NCI-H128 (cell line): ENCODE measurements around the gene NOXA1.
A peak's percentile ranks its signal among the peaks of the same experiment; 100 is the strongest.
"Not testable (repeated sequence)": the region's sequence is repeated elsewhere in the genome, so short reads cannot be mapped to it uniquely, and the experiment has no call there.

Experiments
- DNase-seq: peaks from one replicate; lab custom pipeline; 2025; ENCODE audit not compliant: unreplicated experiment; lab: John Stamatoyannopoulos, UW

Gene NOXA1

DNA sequence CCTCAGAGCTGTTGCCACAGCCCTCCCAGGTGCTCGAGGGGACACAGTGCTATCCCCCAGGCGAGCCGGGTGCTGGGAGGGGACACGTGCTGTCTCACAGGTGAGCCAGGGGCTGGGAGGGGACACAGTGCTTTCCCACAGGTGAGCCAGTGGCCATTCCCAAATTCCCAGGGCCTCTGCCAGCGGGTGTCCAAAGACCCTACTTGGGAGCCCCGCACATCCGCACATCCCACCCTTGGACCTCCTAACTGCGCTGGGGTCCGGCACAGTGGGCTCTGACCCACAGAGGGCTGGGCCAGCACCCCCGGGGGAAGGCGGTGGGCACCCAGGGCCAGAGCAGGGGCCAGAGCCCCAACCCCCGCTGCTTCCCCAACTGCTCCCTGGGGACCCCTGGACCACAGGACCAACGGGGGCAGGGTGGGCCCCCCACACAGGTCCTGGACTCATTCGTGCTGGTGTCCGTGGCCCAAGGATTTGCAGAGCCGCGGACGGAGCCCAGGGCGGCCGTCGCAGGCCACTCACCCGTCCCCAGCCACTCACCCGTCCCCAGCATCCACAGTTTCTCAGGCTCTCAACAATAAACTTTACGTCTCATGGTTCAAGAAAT lies 18.1 kb upstream of the NOXA1 start:
- DNase-seq, result no peak

DNA sequence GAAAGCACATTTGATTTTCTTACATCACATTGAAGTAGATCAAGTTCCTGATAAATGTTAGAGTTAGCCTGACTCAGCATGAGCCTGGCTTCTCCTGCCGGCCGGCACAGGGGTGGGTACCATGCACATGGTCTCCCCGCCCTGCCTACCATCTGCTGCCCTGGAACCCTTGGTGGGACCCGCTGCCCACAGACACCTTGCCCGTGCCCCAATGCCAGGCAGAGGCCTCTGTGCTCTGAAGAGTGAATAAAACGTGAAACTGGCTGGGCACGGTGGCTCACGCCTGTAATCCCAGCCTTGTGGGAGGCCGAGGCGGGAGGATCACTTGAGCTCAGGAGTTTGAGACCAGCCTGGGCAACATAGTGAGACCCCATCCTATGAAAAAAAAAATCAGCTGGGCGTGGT lies 17.5 kb upstream of the NOXA1 start:
- no peak for DNase-seq

DNA sequence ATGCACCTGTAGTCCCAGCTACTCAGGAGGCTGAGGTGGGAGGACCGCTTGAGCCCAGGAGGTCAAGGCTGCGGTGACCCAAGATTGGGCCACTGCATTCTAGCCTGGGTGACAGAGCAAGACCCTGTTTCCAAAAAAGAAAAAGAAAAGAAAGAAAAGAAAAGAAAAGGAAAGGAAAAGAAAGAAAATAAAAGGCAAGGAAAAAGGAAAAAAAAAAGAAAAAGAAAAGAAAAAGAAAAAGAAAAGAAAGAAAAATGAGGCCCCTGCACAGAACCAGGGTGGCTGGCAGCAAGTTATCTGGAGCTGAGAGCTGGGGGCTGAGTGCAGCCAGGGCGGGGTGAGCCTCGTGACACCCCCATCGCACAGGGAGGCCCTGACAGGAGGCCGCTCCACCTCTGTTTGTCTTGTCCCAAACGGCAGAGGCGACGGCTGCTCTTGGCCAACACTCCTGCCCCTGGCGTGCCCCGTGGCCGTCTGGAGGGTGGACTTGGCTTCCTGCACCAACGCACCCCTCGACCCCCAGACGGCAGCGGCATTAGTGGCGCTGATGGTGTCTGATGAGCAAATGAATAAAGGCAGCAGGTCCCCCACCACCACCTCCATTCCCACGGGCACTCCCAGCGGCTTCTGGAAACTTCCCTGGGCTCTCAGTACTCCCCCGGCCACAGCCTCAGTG lies 17.0 kb upstream of the NOXA1 start:
- no peak for DNase-seq

DNA sequence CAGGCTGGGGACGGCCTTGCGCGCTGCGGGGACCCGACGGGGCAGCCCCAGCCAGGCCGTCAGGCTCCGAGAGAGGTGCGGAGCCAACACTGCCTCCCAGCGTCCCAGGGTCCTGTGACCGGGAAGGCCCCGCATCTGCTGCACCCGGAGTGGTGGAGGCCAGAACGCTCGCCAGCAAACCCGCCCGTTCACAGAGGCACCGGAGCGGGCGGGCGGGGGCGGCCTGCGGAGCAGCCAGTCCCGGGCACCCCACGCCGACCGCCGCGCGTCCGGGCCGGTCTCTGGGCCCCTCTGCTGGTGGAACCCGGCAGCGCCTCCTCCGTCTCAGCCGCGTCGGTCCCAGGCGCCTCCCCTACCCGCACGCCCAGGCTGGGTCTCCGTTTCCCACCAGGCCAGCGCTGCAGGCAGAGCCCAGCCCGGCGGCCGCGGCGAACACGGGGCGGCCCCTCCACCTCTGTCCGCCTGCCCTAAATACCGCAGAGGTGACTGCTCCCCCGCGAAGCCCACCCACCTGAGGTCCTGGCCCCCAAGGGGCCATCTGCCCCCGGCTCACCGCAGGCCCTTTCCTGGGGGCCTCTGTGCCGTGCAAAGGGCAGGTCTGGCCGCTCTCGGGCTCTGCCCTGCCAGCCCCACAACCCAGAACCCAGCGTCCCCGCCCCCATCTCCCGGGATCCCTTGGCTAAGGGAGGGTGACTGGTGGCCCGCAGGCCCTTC lies 16.2 kb upstream of the NOXA1 start:
- DNase-seq, result peak; percentile 14

DNA sequence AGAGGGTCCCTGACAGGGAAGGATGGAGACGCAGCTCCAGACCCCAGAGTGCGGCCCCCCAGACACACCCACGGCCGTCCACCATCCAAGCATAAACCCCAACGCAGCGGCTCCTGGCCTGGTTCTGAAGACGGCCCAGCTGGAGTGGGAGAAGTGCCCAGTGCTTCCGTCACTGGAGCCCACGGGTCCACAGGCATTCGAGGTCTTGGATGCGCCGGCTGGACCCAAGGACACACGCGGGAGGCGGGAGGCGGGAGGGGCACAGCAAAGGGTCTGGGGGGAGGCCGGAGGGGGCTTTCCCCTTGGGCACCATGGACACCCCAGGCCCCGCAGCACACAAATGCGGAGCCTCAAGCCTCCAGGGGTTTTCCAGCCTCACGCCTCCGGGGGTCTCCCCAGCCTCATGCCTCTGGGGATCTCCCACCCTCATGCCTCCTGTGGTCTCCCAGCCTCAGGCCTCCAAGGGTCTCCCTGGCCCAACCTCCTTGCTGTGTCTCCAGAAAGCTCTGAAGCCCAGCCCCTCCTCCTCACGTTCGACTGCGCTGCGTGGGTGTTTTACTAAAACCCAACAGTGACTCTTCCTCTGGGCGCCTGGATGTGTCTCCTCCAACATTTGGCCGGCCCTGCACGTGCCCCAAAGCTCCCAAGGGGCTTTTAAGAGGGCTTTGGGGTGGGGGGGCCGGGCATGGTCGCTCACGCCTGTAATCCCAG lies 15.4 kb upstream of the NOXA1 start:
- DNase-seq, result no peak

DNA sequence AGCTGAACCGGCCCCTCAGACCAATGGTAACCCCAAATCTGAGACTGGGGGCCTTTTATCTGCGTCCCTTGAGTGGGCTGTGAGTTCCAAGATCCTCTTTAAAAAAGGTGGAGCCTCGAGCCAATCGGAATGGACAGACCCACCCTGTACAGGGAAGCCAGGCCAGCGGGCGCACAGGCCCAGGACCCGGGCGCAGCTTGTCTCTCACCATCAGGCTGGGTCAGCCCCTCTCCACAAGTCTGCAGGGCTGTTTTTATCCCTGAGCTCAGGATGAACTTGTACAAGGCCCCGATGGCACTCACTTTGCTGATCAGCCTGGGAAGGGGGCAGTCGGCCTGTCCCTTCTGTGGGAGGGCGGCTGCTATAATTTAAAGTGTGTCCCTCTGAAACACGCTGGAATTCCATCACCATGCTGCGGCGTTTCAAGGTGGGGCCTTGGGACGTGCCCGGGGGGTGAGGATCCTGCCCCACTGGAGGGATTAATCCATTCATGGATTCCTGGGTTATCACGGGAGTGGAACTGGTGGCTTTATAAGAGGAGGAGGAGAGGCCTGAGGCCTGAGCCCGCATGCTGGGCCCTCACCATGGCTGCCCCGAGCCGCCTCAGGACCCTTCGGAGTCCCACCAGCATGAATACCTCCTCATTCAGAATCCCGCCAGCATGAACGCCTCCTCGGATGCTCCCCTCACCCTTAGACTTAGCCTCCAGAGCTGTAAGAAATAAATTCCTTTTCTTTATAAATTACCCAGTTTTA lies 14.4 kb upstream of the NOXA1 start:
- DNase-seq, result no peak

DNA sequence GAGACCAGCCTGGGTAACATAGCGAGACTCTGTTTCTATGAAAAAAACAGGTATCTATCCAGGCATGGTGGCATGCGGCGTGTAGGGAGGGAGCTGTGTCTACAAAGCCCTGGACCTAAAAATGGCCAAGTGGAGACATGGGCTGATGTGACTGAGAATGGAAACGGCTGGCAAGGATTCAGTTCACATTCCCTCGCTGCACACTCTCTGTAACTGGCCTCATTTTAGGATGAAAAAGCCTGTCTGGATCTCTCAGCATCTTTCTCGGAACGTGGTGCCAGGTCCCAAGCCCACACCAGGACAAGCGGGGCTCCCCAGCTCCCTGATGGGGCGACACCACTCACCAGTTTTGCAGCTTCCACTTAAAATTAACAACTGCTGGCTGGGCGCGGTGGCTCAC lies 13.7 kb upstream of the NOXA1 start:
- DNase-seq, result no peak

DNA sequence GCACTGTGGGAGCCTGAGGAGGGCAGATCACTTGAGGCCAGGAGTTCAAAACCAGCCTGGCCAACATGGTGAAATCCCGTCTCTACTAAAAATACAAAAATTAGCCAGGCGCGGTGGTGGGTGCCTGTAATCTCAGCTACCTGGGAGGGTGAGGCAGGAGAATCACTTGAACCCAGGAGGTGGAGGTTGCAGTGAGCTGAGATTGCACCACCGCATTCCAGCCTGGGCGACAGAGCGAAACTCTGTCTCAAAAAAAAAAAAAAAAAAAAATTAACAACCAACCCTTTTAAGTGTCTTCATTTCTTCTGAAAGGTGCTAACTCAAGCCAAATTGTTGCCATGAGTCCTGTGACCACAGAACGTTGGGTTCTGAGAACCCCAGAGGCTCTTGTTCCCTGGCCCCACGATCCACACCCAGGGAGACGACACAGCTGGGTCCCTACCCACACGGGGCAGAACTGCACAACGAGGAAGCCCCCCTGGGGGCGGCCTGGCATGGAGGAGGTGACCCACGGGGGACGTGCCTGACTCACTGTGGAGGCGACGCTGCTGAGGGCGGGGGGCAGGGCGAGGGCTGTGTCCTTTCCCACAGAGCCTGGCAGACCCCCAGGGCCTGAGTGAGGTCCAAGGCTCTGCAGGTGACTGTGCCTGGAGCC lies 12.8 kb upstream of the NOXA1 start:
- not testable (repeated sequence) for DNase-seq

DNA sequence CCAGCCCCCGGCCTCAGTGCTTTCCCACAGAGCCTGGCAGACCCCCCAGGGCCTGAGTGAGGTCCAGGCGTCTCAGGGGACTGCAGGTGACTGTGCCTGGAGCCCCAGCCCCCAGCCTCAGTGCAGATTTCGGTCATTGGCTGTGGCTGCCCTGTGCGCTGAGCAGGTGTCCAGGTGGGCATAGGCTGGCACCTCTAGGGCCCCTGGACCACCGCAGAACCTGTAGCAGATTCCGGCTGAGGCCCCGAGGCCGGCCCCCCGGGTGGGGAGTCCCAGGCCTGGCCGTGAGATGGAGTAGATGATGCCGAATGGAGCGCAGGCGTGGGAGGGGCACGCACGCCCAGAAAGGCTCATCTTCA lies 12.3 kb upstream of the NOXA1 start:
- DNase-seq, result no peak

DNA sequence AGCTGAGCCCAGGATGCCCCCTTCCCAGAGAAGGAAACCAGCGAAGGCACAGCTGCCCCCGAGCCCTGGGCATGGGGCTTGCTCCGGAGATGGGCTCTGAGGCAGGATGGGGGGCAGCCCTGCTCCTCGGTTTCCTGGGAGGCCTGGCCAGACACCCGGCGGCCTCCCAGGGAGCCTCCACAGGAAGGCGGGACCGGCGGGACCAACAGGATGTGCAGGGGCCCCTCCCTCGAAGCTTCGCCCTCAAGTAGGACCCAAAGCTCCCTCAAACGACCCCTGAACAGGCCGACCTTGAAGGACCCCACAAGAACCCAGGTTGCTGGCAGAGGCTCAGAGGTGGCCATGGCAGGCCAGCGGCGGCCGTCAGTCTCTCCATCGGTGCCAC lies 11.9 kb upstream of the NOXA1 start:
- no peak for DNase-seq

DNA sequence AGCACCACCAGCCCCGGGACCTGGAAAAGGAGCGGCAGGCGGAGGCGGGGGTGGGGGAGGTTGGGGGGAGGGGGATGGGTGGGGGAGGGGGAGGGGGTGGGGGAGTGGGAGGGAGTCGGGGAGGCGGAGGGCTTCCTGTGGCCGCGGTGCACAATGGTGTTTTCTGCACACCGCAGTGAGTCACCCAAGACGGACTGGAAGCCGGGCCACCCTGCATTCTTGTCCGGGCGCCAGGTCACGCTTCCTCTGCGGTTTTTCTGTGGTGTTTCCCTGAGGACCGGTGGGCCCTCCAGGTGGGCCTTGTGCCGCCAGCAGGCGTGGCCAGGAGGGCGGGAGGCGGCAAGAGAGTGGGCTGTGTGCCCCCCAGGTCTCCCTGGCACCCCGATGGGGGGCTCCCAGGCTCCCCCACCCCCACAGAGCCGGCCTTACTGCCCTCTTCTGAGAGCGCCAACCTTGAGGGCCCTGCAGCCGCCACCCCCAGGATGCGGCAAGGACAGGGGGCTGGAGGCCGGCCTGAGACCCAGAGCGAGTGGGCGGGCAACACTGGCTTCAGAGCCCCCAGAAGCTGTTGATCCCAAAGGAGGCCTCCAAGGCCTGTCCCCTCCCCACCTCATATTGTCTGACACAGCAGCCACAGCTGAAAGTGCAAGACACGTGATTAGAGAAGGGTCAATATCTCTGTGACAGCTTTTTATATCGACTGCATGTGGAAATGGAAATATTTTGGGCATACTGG lies 11.4 kb upstream of the NOXA1 start:
- DNase-seq, result no peak

DNA sequence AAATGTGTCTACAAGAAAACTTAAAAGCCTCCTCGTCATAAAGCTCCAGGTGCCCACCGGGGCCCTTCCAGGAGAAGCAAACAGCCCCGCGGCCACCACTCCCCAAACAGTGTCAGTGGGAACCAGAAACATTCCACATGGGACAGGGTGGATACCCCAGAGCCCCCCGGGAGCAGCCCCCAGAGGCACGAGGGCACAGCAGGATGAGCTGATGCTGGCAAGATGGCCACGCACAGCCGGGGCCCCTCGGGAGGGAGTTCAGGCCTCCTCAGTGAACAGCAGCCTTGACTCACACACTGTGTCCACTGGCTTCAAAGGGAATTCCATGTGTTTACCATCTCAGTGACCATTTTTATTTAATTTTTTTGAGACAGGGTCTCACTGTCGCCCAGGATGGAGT lies 10.8 kb upstream of the NOXA1 start:
- no peak for DNase-seq

DNA sequence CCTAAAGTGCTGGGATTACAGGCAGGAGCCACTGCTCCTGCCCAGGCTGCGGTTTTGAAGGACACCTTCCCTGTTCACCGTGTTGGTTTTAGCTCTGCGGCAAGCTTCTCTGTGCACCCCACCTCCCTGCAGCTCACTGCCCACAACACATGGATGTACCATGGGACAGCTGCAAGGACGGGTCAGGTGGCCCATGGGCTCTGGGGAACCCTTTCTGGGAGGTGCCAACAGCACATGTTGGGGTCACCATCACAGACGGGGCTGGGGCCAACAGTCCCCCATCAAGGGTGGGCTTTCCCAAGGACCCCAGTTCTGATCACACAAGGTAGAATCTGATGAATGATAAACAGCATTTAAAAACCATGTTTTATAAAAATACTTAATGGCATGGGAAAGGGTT lies 7.7 kb upstream of the NOXA1 start:
- DNase-seq, result no peak

DNA sequence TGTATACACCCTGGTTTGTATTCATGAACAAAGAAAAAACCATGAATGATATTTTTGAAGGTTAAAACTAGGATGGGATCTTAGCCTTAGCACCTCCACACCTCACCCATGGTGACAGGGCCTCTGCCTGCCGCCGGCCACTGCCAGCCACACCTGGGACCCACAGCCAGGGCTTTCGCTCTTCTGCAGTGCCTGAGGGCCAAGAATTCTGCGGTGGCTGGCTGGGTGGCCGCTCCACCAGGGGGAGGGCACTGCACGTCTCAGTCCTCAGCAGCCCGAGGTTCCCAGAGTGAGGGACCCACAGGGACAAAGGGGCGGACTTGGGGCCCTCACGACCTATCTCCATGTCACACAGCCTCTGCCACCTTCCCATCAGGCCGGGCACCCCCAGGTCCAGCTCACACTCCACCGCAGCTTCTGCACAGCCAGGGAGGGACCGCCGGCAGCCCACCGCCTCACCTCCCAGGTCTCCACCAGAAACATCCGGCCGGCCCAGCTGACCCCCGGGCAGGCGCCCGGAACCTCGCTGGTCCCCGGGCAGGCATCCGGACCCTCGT lies 7.1 kb upstream of the NOXA1 start:
- DNase-seq, result no peak

DNA sequence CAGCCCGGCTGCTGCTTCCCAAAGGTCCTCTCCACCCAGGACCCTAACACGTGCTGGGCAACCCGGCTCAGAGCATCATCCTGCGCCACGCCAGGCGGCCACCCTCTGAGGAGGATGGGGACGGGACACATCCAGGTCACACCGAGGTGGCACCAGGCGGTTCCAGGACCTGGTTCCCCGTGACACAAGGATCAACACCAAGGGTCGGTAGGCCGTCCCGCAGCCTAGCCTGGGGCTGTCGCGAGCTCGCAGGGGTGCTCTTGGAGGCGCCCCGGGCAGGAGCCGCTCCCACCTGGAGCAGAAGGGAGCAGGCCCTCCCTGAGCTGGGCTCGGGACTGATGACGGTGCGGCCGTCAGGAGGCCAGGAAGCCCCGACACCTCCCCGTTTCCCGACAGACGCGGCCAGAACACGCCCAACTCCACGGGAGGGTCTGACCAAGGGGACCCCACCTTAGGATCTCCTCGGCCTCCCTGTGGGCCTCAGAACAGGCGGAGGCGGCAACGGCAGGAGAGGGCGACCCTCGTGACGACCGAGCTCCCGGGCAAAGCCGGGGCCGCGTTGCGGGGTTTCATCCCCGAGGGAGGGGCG lies 6.5 kb upstream of the NOXA1 start:
- no peak for DNase-seq

DNA sequence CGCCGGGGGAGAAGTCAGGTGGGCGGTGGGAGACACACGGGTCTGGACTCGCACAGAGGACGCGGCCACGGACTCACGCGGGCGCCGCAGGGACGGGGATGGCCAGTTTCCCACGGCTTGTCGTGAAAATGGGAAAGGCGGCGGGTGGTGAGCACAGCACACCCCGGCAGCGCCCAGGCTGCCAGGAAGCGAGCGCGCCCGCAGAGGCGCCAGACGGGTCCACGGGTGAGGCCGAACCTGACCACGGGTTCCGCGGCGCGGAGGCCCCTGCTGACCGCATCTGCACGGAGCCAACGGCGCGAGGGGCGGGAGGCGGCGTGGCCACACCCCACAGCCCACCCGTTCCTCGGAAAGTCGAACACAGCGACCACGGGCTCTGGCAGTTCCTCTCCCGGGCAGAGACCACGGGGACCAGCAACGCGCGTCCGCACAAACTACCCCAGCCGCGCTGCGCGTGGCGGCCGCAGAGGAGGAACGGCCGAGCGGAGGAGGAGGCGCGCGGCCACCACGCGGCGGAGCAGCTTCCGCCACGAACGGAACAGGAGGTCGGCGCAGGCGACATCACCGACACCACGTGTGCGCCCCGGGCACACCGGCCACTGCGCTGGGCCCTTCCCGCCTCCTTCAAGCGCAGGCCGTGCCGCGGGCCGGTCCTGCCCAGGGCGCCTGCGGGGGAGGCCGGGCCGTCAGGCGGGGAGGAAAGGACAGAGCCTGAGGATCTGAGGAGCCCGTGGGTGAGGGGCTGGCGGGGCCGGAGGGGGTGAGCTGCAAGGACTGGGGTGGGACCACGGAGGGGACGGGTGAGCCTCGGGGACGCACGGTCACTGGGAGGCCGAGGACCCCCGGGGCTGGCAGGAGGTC lies 5.8 kb upstream of the NOXA1 start:
- DNase-seq, result no peak

DNA sequence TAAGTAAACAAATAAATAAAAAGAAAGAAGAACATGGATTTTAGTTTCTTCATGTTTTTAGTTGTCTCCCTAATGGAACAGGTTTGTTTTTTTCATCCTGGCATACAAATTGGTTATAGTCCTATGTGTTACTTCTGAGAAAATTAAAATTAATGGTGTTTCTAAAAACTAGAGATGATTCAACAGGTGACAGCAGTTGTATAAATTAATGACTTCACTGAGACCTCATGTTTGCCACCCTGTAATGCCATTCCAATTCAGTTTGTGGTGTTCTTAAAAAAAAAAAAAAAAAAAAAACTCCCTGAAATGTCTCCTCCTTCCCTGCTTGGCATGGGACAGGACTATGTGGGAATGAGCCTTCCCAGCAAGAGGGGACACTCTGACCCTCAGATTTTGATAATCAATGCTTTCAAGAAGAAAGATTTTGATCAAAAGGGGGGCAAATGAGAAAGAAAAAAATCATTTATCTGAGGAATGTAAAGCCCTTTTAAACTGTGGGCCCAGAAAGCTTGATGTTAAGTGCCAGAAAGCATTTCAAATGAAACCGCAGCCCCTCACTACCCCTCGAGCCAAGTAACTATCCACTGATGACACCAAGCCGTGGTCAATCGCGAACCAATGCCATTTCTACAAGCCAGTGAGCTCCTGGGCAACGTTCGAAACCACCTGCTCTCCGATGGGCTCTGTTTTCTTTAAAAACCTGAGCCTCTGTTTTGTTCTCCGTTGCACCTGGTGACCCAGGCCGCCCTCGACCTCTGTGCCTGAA lies 1.2 kb upstream of the NOXA1 start:
- DNase-seq, result no peak
